Esophagus (tissue), 2 donors: ENCODE measurements around the gene GUK1. TPM values are rescaled to one million over a fixed set of nuclear protein-coding genes. Genes with fewer than 3 reads are reported as not detected.
A peak's percentile ranks its signal among the peaks of the same experiment; 100 is the strongest.

Experiments used
- H3K27ac ChIP-seq, 2 donors: one replicate each; pipeline ENCODE4 v1.5.1; 2013; ENCODE audit warnings: low read depth in 2 of 2, mild to moderate bottlenecking in 2 of 2, inconsistent platforms in 1 of 2, low read length in 1 of 2, moderate library complexity in 1 of 2
- H3K27me3 ChIP-seq, 2 donors: one replicate each; pipeline ENCODE4 v1.6.1; 2013; ENCODE audit warnings: low read length in 2 of 2, control low read depth in 1 of 2, mild to moderate bottlenecking in 1 of 2; ENCODE audit not compliant: insufficient read depth in 2 of 2, control insufficient read depth in 1 of 2
- H3K36me3 ChIP-seq, 2 donors: one replicate each; pipeline ENCODE4 v1.6.1; 2013; ENCODE audit warnings: low read length in 1 of 2; ENCODE audit not compliant: control insufficient read depth in 2 of 2, insufficient read depth in 2 of 2
- H3K4me1 ChIP-seq, 2 donors: one replicate each; pipeline ENCODE4 v1.6.1; 2013; ENCODE audit warnings: low read length in 1 of 2; ENCODE audit not compliant: control insufficient read depth in 2 of 2, insufficient read depth in 2 of 2
- H3K4me3 ChIP-seq, 2 donors: one replicate each; pipeline ENCODE4 v1.5.1; 2013; ENCODE audit warnings: low read length in 2 of 2, mild to moderate bottlenecking in 2 of 2, low read depth in 1 of 2, moderate library complexity in 1 of 2
- H3K9me3 ChIP-seq, 2 donors: one replicate each; pipeline ENCODE4 v1.6.1; 2013; ENCODE audit warnings: mild to moderate bottlenecking in 2 of 2, low read depth in 1 of 2, low read length in 1 of 2, moderate library complexity in 1 of 2; ENCODE audit not compliant: control insufficient read depth in 2 of 2, insufficient read depth in 1 of 2
- WGBS, 2 donors: extraction: QIAGEN DNeasy Blood & Tissue Kit; methylation state at CpG; one replicate each; pipeline ENCODE4 v1.1.7; 2013; 5-methylcytosine and 5-hydroxymethylcytosine counted together
- polyA plus RNA-seq, 2 donors: library from polyadenylated mRNA; stranded (reverse); fragments of 200-250 nt; gene quantifications; one replicate each; pipeline ENCODE4 v1.2.3, GENCODE V29; 2013
- donor health status: healthy with polysubstance abuse.
- donor health status: Bipolar disorder and iron deficiency.

Gene GUK1
- polyA plus RNA-seq, 2 donors: 299 to 484 TPM

DNA sequence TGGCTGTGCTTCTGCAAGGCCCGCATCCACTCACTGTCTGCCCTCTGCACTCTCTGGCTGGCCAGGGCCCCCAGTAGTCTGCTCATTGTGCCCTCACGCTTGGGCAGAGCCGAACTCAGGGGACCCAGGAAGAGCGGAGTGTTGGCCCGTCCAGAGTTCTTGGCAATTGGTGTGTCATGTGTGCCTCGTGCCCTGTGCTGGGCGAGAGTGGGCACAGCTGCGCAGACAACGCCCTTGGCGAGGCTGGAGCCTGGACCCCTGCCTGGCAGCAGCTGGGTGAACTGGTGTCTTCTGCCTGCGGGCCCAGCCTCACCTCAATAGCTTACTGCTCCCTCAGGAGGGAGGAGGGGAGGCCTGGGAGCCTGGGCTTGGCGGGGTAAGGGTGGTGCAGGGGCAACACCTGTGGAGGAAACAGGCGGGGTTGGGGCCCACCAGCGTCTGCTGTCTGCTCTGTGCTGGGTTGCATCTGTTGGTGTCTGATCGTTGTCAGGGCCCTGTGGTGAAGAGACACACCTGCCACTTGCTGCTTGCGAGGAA lies 2.1 kb downstream of the GUK1 start:
- whole genome bisulfite sequencing, 2 donors: 40 to 41% methylated on average over 16 of the region's 16 CpGs
- Histone ChIP-seq H3K27me3 (no peaks in the 10 kb centered on the region), H3K9me3 (no peaks in the 10 kb centered on the region), H3K36me3 (peaks cover 6 to 30% of the 10 kb centered on the region in 2 donors), H3K27ac (peak overlapping the region; percentile 99), H3K4me3 (peak overlapping the region; percentile 78 to 97), H3K4me1 (peaks cover 26 to 52% of the 10 kb centered on the region in 2 donors)

DNA sequence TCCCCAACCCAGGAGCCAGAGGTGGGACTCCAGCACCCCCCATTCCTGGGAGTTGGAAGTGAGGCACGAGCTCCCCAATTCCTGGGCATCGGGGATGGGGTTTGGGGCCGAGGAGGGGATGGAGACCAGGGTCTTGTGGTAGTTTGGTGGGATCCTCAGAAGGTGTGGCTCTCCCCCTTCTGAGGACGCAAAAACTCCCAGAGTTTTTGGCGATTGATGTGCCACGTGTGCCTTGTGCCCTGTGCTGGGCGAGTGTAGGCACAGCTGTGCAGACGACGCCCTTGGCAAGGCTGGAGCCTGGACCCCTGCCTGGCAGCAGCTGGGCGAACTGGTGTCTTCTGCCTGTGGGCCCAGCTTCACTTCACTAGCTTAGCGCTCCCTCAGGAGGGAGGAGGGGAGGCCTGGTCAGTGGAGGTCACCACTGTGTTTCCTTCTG lies 2.6 kb downstream of the GUK1 start:
- no peaks in the 10 kb centered on the region for H3K27me3 ChIP-seq
- H3K27ac ChIP-seq: peak overlapping the region; percentile 99
- H3K4me1 ChIP-seq: peaks cover 26 to 53% of the 10 kb centered on the region in 2 donors
- peaks cover 9 to 35% of the 10 kb centered on the region in 2 donors for H3K36me3 ChIP-seq
- 48 to 49% methylated on average over 11 of the region's 11 CpGs for WGBS, 2 donors
- peak overlapping the region; percentile 78 to 97 for H3K4me3 ChIP-seq
- no peaks in the 10 kb centered on the region for H3K9me3 ChIP-seq

DNA sequence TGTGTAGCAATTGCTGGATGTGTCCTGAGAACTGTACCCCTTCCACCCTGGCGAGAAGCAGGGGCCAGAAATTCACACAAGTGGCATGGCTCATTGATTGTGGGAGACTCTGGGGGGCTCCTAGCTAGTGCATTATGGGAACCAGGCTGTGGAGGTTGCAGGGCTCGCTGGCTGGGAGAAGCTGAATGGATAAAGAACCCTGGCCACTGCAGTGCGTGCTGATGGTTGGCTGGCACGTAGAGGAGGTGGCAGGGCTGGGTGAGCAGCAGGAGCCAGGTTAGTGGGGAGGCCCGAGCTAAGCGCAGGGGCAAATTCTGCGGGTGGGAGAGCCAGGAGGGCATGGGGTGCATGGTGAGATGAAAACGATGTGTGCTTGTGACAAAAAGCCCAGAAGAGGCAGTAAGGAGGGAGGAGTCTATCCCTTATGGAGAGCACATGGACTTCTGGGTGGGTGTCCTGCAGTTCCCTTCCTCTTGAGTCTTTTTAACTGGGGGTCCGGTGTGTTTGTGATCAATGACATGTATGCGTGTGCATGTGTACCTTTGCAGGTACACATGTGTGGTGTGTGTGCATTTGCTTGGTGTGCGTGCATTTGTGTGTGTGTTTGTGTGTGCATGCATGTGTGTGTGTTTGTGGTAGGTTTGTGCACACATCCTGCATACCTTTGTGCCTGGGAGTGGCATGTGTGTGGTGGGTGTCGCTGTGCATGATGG lies 3.6 kb downstream of the GUK1 start:
- H3K27ac ChIP-seq: peak overlapping the region in 1 of 2 donors; percentile 56
- peaks cover 26 to 60% of the 10 kb centered on the region in 2 donors for H3K4me1 ChIP-seq
- H3K9me3 ChIP-seq: no peaks in the 10 kb centered on the region
- H3K36me3 ChIP-seq: peaks cover 14 to 44% of the 10 kb centered on the region in 2 donors
- H3K27me3 ChIP-seq: no peaks in the 10 kb centered on the region
- H3K4me3 ChIP-seq: no peak overlapping the region
- 76 to 82% methylated on average over 12 of the region's 12 CpGs for WGBS, 2 donors

DNA sequence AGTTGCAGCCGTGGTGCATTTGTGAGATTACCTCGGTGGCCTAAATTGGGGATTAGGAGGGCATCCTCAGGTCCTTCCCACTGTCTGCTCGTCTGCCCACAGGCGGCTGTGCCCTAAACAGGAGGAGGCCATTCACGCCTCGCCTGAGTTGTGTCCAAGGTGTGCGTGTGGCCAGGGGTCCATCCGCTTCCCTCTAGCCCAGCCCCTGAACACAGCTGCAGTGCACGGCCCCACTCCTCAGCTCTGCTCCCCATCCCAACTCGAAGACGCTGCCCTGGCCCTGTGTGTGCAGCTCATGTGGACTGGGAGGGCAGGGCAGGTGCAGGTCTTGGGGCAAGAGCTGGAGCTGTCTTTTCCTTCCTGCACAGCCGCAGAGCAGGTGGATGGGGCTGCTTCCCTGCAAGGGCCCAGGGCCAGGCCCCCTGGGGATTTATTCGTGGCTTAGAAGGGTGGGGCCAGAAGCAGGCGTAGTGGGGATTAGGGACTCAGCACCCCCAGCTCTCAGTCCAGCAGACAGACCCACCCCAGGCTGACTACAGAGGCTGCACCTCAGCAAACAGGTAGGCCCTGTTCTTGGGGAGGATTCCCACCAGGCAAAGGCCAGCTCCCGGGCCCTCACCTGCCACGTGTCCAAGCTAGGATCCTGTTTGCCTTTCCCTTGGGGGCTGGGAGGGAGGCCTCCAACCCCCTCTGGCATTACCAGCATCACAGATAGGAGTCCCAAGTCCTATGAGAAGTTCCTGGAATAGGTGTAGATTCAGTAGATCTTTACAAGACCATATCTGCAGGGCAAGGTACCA lies 4.3 kb downstream of the GUK1 start:
- H3K27ac ChIP-seq: peak overlapping the region; percentile 52 to 62
- peaks cover 17 to 50% of the 10 kb centered on the region in 2 donors for H3K36me3 ChIP-seq
- no peaks in the 10 kb centered on the region for H3K9me3 ChIP-seq
- peaks cover 26 to 66% of the 10 kb centered on the region in 2 donors for H3K4me1 ChIP-seq
- no peak overlapping the region for H3K4me3 ChIP-seq
- WGBS, 2 donors: 60 to 66% methylated on average over 15 to 16 of the region's 16 CpGs
- H3K27me3 ChIP-seq: no peaks in the 10 kb centered on the region

DNA sequence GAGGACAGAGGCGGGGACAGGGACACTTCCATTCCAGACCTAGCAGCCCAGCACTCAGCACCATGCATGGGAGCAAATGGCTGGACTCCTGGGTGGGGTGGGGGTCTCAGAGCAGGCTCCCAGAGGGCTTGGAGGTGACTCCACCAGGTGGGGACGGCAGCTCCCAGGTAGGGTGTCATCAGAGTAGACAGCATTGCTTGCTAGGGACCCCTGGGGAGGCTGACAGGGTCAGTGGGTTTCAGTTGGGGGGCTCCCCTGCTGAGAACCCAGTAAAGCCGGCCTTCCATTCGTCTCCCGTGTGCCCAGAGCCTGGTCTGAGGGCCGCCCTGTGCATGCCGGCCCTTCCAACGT lies 4.9 kb downstream of the GUK1 start:
- no peaks in the 10 kb centered on the region for H3K27me3 ChIP-seq
- peaks cover 17 to 50% of the 10 kb centered on the region in 2 donors for H3K36me3 ChIP-seq
- peaks cover 26 to 66% of the 10 kb centered on the region in 2 donors for H3K4me1 ChIP-seq
- no peaks in the 10 kb centered on the region for H3K9me3 ChIP-seq
- 89% methylated on average over 8 of the region's 8 CpGs for WGBS, 2 donors
- H3K27ac ChIP-seq: peak overlapping the region; percentile 52 to 62
- no peak overlapping the region for H3K4me3 ChIP-seq

DNA sequence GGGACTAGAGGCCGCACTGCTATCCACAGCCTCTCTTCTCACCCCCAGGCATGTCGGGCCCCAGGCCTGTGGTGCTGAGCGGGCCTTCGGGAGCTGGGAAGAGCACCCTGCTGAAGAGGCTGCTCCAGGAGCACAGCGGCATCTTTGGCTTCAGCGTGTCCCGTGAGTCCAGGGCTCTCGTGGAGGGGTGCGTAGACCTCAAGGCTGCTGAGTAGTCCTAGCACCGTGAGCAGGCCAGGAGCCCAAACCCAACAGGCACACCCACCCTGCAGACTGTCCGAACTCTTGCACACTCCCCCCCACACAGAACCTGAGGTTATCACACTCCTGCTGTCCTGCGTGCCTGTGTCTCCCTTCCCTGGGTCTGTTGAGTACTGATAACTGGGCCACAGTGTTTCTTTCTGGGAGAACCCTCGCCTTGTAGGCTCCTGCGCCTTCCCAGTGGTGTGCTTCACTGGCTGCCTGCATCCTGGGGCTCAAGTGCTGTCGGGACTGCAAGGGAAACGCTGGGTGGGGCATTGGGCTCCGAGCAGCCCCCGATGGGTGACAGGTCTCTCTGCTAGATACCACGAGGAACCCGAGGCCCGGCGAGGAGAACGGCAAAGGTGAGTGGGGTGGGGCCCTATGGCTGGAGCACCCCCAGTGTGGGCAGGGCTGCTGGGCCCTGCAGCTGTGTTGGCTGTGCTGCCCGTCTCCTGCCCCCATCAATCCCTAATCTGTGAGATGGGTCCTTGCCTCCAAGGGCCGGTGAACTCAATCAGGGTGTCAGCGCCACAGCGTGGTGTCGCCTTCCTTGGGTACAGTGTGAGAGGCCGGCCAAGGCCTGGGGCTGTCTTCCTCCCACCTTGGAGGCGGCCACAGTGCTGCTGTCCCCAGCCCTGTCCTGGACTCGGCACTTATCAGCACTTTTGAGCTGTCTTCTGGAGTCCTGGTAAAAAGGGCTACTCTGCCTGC lies 5.7 kb downstream of the GUK1 start:
- Histone ChIP-seq H3K27me3 (no peaks in the 10 kb centered on the region), H3K4me3 (no peak overlapping the region), H3K9me3 (no peaks in the 10 kb centered on the region), H3K27ac (no peak overlapping the region), H3K36me3 (peaks cover 17 to 50% of the 10 kb centered on the region in 2 donors), H3K4me1 (peaks cover 25 to 66% of the 10 kb centered on the region in 2 donors)
- WGBS, 2 donors: 90% methylated on average over 31 of the region's 31 CpGs

DNA sequence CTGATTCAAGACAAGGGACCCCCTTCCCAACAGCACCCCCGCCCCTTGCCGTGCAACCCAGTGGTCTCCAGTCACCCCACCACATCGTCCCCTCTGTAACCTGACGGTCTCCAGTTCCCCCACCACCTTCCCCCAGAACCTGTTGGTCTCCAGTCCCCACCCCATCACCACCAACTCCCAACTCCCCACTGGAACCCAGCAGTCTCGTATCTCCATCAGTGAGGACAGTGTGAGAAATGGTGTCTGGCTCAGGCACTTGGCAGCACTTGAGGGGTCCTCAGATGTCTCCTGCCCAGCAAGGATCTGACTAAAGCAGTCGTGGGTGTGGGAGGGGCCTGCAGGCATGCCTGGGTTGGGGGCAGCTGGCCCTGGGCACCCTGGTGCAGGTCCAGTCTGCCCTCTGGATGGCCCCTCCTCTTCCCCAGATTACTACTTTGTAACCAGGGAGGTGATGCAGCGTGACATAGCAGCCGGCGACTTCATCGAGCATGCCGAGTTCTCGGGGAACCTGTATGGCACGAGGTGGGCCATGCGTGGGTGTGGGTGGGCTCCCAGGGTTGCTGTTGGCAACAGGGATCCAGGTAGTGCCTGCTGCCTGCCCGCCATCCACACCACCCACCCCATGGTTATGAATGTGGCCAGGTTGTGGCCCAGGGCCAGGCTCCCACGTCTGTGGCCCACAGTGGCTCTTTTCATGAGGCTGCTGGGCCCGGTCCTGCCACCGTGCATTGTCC lies 6.5 kb downstream of the GUK1 start:
- no peak overlapping the region for H3K4me3 ChIP-seq
- no peak overlapping the region for H3K27ac ChIP-seq
- no peaks in the 10 kb centered on the region for H3K9me3 ChIP-seq
- peaks cover 17 to 48% of the 10 kb centered on the region in 2 donors for H3K36me3 ChIP-seq
- H3K27me3 ChIP-seq: no peaks in the 10 kb centered on the region
- H3K4me1 ChIP-seq: peaks cover 20 to 72% of the 10 kb centered on the region in 2 donors
- WGBS, 2 donors: 82 to 87% methylated on average over 18 of the region's 18 CpGs

DNA sequence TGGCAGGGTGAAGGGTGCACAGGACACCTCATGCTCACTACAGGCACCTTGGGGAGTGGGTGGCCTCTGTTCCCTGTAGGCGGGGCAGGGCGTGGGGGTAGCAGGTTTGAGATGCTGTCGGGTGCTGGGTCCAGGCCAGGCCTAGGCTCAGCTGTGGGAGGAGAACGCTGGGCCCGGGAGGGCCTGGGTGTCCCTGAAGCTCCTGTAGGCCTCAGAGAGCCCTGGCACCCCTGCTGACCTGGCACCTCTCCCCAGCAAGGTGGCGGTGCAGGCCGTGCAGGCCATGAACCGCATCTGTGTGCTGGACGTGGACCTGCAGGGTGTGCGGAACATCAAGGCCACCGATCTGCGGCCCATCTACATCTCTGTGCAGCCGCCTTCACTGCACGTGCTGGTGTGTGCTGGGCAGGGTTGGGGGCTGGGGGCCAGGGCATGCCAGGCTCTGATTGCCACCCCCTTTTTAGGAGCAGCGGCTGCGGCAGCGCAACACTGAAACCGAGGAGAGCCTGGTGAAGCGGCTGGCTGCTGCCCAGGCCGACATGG lies 7.1 kb downstream of the GUK1 start:
- H3K27ac ChIP-seq: no peak overlapping the region
- H3K36me3 ChIP-seq: peaks cover 17 to 43% of the 10 kb centered on the region in 2 donors
- 85 to 88% methylated on average over 20 of the region's 20 CpGs for WGBS, 2 donors

More for the DNA sequence above, 7.1 kb downstream of the GUK1 start:
- H3K27me3 ChIP-seq: no peaks in the 10 kb centered on the region
- no peaks in the 10 kb centered on the region for H3K9me3 ChIP-seq
- H3K4me1 ChIP-seq: peaks cover 14 to 67% of the 10 kb centered on the region in 2 donors
- H3K4me3 ChIP-seq: no peak overlapping the region
